GM12801 (cell line): Measurements from ENCODE around the gene ACER3.

Experiments used
- TF ChIP-seq, protein P1 (sequence below): IDR thresholded peaks from one replicate; pipeline ENCODE4 v1.5.1; 2011; ENCODE audit warnings: control low read depth; ENCODE audit not compliant: insufficient read length; ENCODE audit errors: extremely low read depth

Gene ACER3

DNA sequence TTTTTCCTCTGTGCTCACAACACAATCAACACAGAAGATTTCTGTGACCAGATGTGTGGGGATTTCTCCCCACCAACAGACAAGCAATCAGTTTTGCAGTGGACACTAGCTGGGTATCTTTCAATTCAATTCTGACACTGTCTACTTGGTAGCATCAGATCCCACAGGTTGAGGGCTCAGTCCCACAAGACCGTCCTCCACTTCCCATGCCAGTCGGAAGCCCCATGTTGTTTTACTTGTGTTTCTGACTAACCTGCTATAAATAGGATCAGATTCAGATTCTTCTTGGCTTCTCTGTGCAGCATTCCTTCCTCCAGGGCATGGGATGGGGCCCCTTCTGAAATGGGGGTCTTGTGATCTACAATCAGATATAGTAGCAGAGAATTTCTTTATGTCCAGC lies 19.6 kb downstream of the ACER3 start:
- TF ChIP-seq, protein P1, sequence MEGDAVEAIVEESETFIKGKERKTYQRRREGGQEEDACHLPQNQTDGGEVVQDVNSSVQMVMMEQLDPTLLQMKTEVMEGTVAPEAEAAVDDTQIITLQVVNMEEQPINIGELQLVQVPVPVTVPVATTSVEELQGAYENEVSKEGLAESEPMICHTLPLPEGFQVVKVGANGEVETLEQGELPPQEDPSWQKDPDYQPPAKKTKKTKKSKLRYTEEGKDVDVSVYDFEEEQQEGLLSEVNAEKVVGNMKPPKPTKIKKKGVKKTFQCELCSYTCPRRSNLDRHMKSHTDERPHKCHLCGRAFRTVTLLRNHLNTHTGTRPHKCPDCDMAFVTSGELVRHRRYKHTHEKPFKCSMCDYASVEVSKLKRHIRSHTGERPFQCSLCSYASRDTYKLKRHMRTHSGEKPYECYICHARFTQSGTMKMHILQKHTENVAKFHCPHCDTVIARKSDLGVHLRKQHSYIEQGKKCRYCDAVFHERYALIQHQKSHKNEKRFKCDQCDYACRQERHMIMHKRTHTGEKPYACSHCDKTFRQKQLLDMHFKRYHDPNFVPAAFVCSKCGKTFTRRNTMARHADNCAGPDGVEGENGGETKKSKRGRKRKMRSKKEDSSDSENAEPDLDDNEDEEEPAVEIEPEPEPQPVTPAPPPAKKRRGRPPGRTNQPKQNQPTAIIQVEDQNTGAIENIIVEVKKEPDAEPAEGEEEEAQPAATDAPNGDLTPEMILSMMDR, result no peak

DNA sequence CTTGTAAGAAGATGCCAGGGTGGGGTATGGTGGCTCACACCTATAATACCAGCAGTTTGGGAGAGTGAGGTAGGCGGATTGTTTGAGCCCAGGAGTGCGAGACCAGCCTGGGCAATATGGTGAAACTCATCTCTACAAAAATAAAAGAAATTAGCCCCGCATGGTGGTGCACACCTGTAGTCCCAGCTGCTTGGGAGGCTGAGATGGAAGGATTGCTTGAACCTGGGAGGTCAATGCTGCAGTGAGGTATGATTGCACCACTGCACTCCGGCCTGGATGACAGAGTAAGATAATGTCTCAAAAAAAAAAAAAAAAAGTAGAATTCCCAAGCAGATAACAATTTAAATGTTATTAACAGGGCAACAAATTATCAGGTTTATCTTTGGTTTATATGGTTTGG lies 20.2 kb downstream of the ACER3 start:
- TF ChIP-seq, protein P1, result no peak

DNA sequence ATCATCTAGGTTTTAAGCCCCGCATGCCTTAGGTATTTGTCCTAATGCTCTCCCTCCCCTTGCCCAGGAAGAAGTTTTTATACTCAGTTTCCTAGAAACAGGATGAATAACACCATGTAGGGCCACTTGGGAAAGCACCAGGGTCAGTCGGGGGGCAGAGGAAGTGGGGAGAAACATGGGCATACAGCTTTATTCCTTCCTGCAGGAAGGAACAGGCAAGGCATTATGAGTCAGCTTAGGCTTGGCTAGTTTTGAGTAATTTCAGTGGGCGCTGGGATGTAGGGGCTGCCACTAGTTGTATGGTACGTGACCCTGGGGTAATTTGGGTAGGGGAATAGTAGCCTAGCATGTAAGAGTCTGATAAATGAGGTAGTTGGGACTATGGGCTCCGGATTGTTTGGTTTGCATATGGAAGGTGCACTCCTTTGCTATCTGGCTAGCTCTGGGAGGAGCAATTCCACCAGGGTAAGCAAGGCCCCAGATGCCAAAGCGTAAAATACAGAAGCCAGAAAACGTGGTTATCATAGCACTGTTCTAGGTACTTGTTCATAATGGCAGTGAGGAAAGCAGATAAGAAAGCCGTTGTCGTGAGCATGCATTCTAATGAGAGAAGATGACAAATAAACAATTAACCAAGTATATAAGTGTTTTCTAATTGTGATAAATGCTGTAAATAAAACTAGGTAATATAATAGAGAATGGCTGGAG lies 24.8 kb downstream of the ACER3 start:
- TF ChIP-seq, protein P1, result no peak

DNA sequence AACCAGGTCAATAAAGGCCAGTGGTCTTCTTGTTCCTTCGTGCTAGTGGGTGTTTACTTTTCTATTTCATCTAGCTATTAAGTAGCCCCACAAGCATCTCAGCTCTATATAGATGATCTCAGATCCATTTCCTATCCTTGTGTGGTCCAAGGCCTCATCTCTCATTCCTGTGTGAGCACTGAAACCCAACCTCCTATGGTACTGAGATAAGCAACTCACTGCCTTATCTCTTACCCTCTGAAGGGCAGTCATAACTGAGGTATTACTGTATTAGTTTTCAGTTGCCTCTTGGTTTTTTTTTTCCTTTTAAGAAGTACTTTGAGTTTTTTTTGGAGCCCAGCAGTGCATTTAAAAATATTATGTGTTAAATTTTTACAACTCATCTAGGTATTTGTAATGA lies 28.3 kb downstream of the ACER3 start:
- TF ChIP-seq, protein P1, result no peak

DNA sequence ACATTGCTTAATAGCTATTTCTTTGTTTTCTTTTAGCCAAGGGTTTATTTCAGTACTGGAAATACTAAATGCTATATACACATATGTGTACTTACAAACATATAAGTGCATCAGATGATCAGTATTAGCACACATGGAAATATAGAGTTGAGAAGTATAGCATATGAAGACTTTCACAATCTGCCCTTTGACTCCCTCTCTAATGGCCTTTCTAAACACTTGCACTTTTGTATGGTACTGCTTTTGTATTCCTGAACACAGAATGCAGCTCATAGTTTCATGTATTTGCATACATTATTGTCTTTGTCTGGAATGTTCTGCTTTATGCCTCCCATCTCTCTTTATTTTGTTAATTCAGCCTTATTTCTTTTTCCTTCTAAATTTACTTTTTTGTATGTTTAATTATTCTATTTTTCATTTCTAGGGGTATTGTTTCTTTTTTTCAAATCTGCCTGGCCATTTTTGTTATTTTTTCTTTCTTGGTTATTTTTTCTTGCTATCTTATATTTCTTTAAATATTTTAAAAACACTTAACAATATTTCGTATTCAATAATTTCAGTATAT lies 28.8 kb downstream of the ACER3 start:
- TF ChIP-seq, protein P1, result no peak

DNA sequence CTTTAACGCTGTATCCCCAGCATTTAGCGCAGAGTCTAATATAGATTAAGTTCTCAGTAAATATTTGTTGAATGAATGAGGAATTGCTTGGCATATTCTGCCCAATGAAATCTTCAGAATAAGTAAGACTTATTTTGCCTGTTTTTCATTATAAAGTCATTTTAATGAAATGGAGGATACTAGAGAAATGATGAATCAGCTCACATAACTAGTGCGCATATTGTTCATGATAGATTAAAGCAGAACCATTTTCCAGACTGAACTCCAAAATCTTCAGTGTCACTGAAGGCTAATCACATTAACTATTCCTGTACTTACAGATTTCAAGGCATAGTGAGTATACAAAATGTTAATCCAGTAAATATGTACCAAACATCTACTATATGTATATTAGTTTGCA lies 29.6 kb downstream of the ACER3 start:
- TF ChIP-seq, protein P1, result no peak

DNA sequence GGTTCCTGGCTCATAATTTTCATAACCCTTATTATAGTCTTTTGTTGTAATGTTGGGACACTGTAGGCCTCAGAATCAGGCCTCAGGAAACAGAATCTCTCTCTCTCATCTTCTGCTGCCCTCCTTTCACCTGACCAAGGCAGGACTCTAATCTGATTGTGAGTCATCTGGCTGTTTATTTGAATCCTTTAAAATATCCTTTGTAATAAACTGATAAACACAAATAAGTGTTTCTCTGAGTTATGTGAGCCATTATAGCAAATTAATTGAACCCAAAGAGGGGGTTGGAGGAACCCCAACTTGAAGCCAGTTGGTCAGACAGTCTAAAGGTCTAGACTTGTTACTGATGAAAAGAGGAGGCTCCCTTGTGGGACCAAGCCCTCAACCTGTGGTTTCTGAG lies 30.6 kb downstream of the ACER3 start:
- TF ChIP-seq, protein P1, result no peak

DNA sequence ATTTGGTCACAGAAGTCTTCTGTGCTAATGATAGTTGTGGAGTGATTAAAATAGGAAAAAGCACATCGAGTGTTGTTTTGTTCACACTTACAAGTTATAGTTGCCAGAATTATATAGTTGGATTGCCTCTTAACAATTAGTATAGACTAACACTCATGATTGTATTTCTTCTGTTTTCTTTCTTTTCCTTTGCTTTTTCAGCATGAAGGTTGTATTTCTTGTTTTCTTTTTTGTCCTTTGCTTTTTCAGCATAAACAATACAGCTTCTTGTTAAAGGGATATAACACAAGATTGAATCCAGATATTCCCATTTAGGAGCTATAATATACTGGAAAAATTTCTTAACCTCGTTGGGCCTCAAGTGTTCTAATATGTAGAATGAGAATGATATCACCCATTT lies 31.1 kb downstream of the ACER3 start:
- TF ChIP-seq, protein P1, result no peak
